Measurements from ENCODE around the gene CNTFR.

CNTFR gene

GRCh38 chr9:34522091-34522887, 67.2 kb downstream of the CNTFR start:
- no peak for DNase-seq

- DNase-seq = no peak
Observed at GRCh38 chr9:34521406-34522045, 68.0 kb downstream of the CNTFR start.

DNA sequence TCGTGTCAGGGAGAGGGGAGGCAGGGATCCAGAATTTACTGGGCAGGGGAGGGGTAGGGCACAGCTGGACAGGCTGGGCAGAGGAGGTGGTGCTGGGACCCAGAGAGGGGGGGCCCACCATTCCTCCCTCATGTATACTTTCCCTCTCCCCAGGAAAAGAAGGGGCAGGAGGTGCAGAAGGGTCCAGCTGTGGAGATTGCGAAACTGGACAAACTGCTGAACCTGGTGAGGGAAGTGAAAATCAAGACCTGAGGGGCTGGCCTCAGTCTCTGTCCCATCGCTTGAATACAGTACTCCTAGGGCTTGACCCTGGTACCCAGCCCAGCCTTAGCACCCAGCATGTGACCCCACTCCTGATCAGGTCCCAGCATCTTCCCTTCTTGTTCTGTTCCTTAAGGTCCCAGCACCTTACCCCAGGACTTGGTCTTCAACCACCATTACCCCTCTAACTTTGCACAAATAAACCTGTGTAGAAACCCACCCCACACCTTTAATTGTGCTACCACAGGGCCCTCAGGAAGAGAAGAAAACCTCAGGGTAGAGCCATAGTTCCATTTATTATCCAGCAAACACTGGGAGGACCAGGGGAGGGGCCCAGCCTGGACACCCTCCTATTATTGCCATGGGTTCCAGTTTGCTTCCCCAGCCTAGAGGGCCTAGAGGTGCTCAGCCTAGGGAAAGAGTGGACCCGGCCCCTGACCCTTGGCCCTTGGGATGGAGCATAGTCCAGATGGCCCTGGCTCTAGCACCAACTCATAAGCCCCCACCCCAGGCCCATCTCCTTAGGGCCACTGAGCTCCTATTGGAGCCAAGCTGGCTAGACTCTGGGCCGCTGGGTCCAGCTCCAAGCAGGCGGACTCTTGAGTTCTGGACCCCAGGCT, 68.8 kb downstream of the CNTFR start:
- no peak for DNase-seq

DNA sequence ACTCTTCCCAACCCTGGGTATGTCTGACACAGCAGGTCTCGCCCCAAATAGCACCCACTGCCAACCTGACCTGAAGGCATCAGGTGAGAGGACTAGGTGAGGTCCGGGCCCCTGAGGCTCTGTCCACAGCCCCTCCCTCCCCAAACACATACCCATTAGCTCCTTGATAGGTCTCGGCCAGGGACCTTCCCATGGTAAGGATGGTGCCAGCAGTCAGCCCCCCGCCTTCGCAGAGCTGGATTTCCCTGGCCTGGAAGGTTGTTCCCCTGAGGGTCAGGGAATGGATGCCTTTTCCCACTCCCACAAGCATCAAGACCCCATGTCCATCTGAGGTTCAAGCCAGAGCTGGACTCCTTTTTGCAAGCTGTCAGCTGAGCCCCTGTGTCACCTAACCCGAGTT, 69.4 kb downstream of the CNTFR start:
- DNase-seq = no peak

- DNase-seq = no peak
Observed at GRCh38 chr9:34519321-34520020, 70.1 kb downstream of the CNTFR start.

DNA sequence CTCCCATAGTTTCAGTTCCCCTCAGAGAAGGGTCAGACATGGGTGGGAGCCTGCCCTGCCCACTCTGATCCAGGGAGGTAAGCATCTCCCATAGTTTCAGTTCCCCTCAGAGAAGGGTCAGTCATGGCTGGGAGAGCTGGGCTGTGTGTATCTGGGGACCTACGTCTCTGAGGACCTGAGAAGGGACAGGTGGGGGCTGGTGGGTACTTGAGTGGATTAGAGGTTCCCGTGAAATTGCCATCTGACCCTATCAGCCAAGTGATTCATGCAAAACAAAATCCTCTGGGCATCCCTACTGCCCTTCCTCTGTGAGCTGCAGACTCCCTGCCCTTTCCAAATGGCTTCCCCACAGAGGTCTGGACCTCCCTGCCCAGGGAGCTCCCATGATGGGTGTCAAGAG, 70.6 kb downstream of the CNTFR start:
- no peak for DNase-seq

GRCh38 chr9:34518110-34518616, 71.4 kb downstream of the CNTFR start:
- peak; percentile 77 for DNase-seq

GRCh38 chr9:34517185-34517584, 72.3 kb downstream of the CNTFR start:
- no peak for DNase-seq

DNA sequence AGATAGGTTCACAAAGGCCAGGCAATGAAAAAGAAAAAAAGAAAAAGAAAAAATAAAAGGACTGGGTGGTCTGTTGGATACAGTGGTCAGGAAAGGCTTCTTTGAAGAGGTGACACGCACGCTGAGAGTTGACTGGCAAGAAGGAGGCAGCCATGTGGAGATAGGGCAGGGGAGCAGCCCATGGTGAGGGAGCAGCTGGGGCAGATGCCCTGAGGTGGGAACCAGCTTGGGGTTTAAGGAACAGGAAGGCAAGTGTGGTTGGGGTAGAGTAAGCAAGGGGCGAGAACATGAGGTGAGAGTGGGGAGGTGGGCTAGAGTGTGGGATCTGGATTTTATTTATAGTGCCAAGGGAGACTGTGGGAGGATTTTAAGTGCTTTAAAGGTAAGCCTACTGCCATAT, 73.6 kb downstream of the CNTFR start:
- DNase-seq = no peak

DNA sequence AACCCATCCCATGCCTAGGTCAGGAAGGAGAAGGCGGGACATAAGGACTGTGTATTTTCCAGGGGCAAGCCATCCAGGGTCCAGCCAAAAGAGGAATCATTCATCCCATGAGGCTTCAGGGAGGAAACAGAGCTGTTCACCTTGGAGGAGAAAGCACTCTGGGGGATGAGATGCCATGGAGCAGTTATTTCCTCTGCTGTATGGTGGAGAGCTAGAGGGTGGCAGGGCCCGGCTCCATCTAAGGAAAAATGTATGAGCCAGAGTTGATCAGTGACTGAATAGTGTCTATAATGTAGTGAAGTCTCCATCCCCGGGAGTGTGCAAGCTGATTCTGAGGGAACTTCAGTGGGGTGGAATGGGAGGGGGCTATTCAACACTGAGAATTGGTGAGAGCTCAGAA, 74.7 kb downstream of the CNTFR start:
- DNase-seq = no peak

- no peak for DNase-seq
Observed at GRCh38 chr9:34514401-34514800, 75.1 kb downstream of the CNTFR start.

GRCh38 chr9:34513567-34514214, 75.8 kb downstream of the CNTFR start:
- peak; percentile 56 for DNase-seq

DNA sequence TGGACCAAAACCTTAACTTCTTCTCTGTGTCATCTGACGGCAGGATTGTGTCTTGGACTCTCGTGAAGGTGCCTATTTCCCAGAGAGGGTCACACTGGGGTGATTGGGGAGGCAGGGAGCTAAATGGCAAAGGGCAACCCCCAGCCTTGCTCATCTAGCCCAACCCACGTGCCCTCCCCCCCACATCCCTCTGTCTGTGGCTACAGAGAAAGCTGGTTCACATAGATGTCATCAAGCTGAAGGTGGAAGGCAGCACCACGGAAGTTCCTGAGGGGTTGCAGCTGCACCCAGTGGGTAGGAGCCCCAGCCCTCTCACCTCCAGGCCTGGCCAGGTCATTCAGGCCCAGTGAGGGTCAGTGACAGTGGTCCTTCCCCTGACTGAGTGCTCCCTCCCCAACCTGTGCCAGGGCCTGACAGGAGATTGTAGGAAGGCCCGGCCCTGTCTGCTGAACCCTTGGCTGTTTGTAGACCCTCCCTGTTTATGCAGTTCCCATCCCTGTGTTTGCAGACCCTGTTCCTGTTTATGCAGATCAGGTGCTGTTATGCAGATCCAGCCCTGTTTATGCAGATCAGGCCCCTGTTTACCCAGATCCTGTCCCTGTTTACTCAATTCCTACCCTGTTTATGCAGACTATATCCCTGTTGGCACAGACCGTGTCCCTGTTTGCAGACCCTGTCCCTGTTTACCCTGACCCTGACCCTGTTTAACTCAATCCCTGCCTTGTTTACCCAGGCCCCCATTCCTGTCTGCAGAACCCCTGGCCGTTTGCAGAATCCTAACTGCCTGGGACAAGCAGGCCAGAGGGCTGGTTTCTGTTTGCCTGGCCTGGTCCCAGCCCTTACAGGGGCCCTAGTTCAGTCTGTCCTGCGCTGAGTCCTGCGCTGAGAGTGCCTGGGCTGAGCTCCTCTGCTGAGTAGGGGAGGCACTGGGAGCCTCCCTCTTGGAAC, 77.1 kb downstream of the CNTFR start:
- no peak for DNase-seq

- peak; percentile 51 for DNase-seq
Observed at GRCh38 chr9:34510497-34511468, 78.7 kb downstream of the CNTFR start.

GRCh38 chr9:34508951-34509350, 80.6 kb downstream of the CNTFR start:
- no peak for DNase-seq

GRCh38 chr9:34508463-34508862, 81.1 kb downstream of the CNTFR start:
- no peak for DNase-seq

GRCh38 chr9:34507966-34508365, 81.6 kb downstream of the CNTFR start:
- no peak for DNase-seq

DNA sequence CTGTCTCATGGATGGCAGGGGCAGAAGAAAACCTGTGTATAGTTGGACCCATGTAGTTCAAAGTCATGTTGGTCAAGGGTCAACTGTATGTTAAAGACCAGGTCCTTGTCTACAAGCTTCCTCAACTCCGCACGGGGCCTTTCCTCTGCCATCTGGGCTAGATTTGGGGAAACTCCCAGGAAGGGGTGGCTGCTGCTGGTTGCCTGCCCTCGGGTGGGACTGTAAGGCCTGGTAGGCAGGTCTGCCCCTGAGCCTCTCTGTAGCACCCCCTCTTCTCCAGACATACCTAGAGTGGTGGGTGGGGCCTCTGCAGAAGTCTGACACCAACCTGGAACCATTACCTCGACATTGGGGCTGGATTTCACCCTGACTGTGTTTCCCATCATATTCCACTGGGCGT, 82.0 kb downstream of the CNTFR start:
- no peak for DNase-seq

DNA sequence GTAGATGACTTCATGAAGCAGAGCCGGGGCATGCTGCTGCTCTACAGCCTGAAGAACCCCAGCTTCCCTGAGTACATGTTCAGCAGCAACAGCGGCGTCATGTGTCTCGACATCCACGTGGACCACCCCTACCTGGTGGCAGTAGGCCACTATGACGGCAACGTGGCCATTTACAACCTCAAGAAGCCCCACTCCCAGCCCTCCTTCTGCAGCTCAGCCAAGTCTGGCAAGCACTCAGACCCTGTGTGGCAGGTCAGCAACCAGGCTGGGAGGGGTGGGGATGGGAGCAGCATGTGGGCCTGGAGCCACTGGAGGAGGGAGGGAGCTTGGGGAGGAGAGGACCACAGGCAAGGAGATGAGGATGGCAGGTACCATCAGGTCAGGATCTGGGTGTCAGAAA, 82.9 kb downstream of the CNTFR start:
- DNase-seq = no peak
